Measurements from ENCODE around the gene ATP23.

Gene ATP23

GRCh38 chr12:57899010-57899662 is 42.2 kb upstream of the ATP23 start:
- no peak overlapping the region for H3K4me3 ChIP-seq (ENCODE audit: low read depth, low read length)

GRCh38 chr12:57902478-57902969 is 38.8 kb upstream of the ATP23 start:
- peaks cover 8% of the 10 kb centered on the region for H3K27me3 ChIP-seq (ENCODE audit: control insufficient read depth, insufficient read depth, low read length)
- H3K9me3 ChIP-seq (ENCODE audit: control insufficient read depth, insufficient read depth, low read length) = no peaks in the 10 kb centered on the region
- H3K9ac ChIP-seq (ENCODE audit: low read depth, low read length) = no peak overlapping the region
- H3K4me1 ChIP-seq (ENCODE audit: control insufficient read depth, insufficient read depth, low read length) = no peaks in the 10 kb centered on the region
- H3K4me3 ChIP-seq (ENCODE audit: low read depth, low read length) = no peak overlapping the region
- H3K36me3 ChIP-seq (ENCODE audit: control insufficient read depth, insufficient read depth, low read length) = no peaks in the 10 kb centered on the region
- no peak overlapping the region for H3K27ac ChIP-seq (ENCODE audit: low read depth, low read length)

More at GRCh38 chr12:57899010-57899662, 42.2 kb upstream of the ATP23 start:
- Histone ChIP-seq H3K27me3 (ENCODE audit: control insufficient read depth, insufficient read depth, low read length) (peaks cover 10% of the 10 kb centered on the region), H3K36me3 (ENCODE audit: control insufficient read depth, insufficient read depth, low read length) (no peaks in the 10 kb centered on the region), H3K27ac (ENCODE audit: low read depth, low read length) (no peak overlapping the region), H3K9me3 (ENCODE audit: control insufficient read depth, insufficient read depth, low read length) (no peaks in the 10 kb centered on the region), H3K9ac (ENCODE audit: low read depth, low read length) (no peak overlapping the region), H3K4me1 (ENCODE audit: control insufficient read depth, insufficient read depth, low read length) (peaks cover 16% of the 10 kb centered on the region)

GRCh38 chr12:57904426-57904825 is 36.9 kb upstream of the ATP23 start:
- Histone ChIP-seq H3K36me3 (ENCODE audit: control insufficient read depth, insufficient read depth, low read length) (no peaks in the 10 kb centered on the region), H3K4me3 (ENCODE audit: low read depth, low read length) (no peak overlapping the region), H3K27me3 (ENCODE audit: control insufficient read depth, insufficient read depth, low read length) (0 out of 2 replicates have a peak, but pooled peaks cover 3% of the 10 kb centered on the region), H3K9ac (ENCODE audit: low read depth, low read length) (no peak overlapping the region), H3K27ac (ENCODE audit: low read depth, low read length) (no peak overlapping the region), H3K9me3 (ENCODE audit: control insufficient read depth, insufficient read depth, low read length) (no peaks in the 10 kb centered on the region), H3K4me1 (ENCODE audit: control insufficient read depth, insufficient read depth, low read length) (no peaks in the 10 kb centered on the region)

GRCh38 chr12:57904848-57905811 is 36.2 kb upstream of the ATP23 start:
- 0 out of 2 replicates have a peak, but pooled peaks cover 3% of the 10 kb centered on the region for H3K27me3 ChIP-seq (ENCODE audit: control insufficient read depth, insufficient read depth, low read length)
- H3K27ac ChIP-seq (ENCODE audit: low read depth, low read length) = no peak overlapping the region
- no peak overlapping the region for H3K4me3 ChIP-seq (ENCODE audit: low read depth, low read length)
- H3K9ac ChIP-seq (ENCODE audit: low read depth, low read length) = no peak overlapping the region
- H3K4me1 ChIP-seq (ENCODE audit: control insufficient read depth, insufficient read depth, low read length) = no peaks in the 10 kb centered on the region
- no peaks in the 10 kb centered on the region for H3K9me3 ChIP-seq (ENCODE audit: control insufficient read depth, insufficient read depth, low read length)
- no peaks in the 10 kb centered on the region for H3K36me3 ChIP-seq (ENCODE audit: control insufficient read depth, insufficient read depth, low read length)

GRCh38 chr12:57905812-57906475 is 35.4 kb upstream of the ATP23 start:
- no peak overlapping the region for H3K9ac ChIP-seq (ENCODE audit: low read depth, low read length)
- no peak overlapping the region for H3K27ac ChIP-seq (ENCODE audit: low read depth, low read length)
- no peaks in the 10 kb centered on the region for H3K9me3 ChIP-seq (ENCODE audit: control insufficient read depth, insufficient read depth, low read length)
- H3K27me3 ChIP-seq (ENCODE audit: control insufficient read depth, insufficient read depth, low read length) = 0 out of 2 replicates have a peak, but pooled peaks cover 3% of the 10 kb centered on the region
- H3K36me3 ChIP-seq (ENCODE audit: control insufficient read depth, insufficient read depth, low read length) = no peaks in the 10 kb centered on the region
- no peak overlapping the region for H3K4me3 ChIP-seq (ENCODE audit: low read depth, low read length)
- no peaks in the 10 kb centered on the region for H3K4me1 ChIP-seq (ENCODE audit: control insufficient read depth, insufficient read depth, low read length)

- no peaks in the 10 kb centered on the region for H3K9me3 ChIP-seq (ENCODE audit: control insufficient read depth, insufficient read depth, low read length)
- 0 out of 2 replicates have a peak, but pooled peaks cover 3% of the 10 kb centered on the region for H3K27me3 ChIP-seq (ENCODE audit: control insufficient read depth, insufficient read depth, low read length)
- H3K4me3 ChIP-seq (ENCODE audit: low read depth, low read length) = no peak overlapping the region
- no peaks in the 10 kb centered on the region for H3K4me1 ChIP-seq (ENCODE audit: control insufficient read depth, insufficient read depth, low read length)
- no peak overlapping the region for H3K27ac ChIP-seq (ENCODE audit: low read depth, low read length)
- no peaks in the 10 kb centered on the region for H3K36me3 ChIP-seq (ENCODE audit: control insufficient read depth, insufficient read depth, low read length)
- no peak overlapping the region for H3K9ac ChIP-seq (ENCODE audit: low read depth, low read length)
Measured at GRCh38 chr12:57906821-57907220, 34.5 kb upstream of the ATP23 start.

GRCh38 chr12:57907281-57907680 is 34.1 kb upstream of the ATP23 start:
- 0 out of 2 replicates have a peak, but pooled peaks cover 3% of the 10 kb centered on the region for H3K27me3 ChIP-seq (ENCODE audit: control insufficient read depth, insufficient read depth, low read length)
- H3K27ac ChIP-seq (ENCODE audit: low read depth, low read length) = no peak overlapping the region
- H3K36me3 ChIP-seq (ENCODE audit: control insufficient read depth, insufficient read depth, low read length) = no peaks in the 10 kb centered on the region
- H3K4me1 ChIP-seq (ENCODE audit: control insufficient read depth, insufficient read depth, low read length) = no peaks in the 10 kb centered on the region
- no peak overlapping the region for H3K4me3 ChIP-seq (ENCODE audit: low read depth, low read length)
- no peak overlapping the region for H3K9ac ChIP-seq (ENCODE audit: low read depth, low read length)
- no peaks in the 10 kb centered on the region for H3K9me3 ChIP-seq (ENCODE audit: control insufficient read depth, insufficient read depth, low read length)

GRCh38 chr12:57908511-57908910 is 32.9 kb upstream of the ATP23 start:
- Histone ChIP-seq H3K9ac (ENCODE audit: low read depth, low read length) (no peak overlapping the region), H3K4me3 (ENCODE audit: low read depth, low read length) (no peak overlapping the region), H3K36me3 (ENCODE audit: control insufficient read depth, insufficient read depth, low read length) (no peaks in the 10 kb centered on the region), H3K9me3 (ENCODE audit: control insufficient read depth, insufficient read depth, low read length) (no peaks in the 10 kb centered on the region), H3K4me1 (ENCODE audit: control insufficient read depth, insufficient read depth, low read length) (no peaks in the 10 kb centered on the region), H3K27ac (ENCODE audit: low read depth, low read length) (no peak overlapping the region), H3K27me3 (ENCODE audit: control insufficient read depth, insufficient read depth, low read length) (0 out of 2 replicates have a peak, but pooled peaks cover 3% of the 10 kb centered on the region)

GRCh38 chr12:57909056-57909455 is 32.3 kb upstream of the ATP23 start:
- Histone ChIP-seq H3K36me3 (ENCODE audit: control insufficient read depth, insufficient read depth, low read length) (no peaks in the 10 kb centered on the region), H3K27ac (ENCODE audit: low read depth, low read length) (no peak overlapping the region), H3K4me3 (ENCODE audit: low read depth, low read length) (no peak overlapping the region), H3K4me1 (ENCODE audit: control insufficient read depth, insufficient read depth, low read length) (no peaks in the 10 kb centered on the region), H3K27me3 (ENCODE audit: control insufficient read depth, insufficient read depth, low read length) (0 out of 2 replicates have a peak, but pooled peaks cover 3% of the 10 kb centered on the region), H3K9me3 (ENCODE audit: control insufficient read depth, insufficient read depth, low read length) (no peaks in the 10 kb centered on the region), H3K9ac (ENCODE audit: low read depth, low read length) (no peak overlapping the region)

GRCh38 chr12:57909611-57910010 is 31.8 kb upstream of the ATP23 start:
- H3K27ac ChIP-seq (ENCODE audit: low read depth, low read length) = no peak overlapping the region
- no peak overlapping the region for H3K9ac ChIP-seq (ENCODE audit: low read depth, low read length)
- no peaks in the 10 kb centered on the region for H3K4me1 ChIP-seq (ENCODE audit: control insufficient read depth, insufficient read depth, low read length)
- no peaks in the 10 kb centered on the region for H3K9me3 ChIP-seq (ENCODE audit: control insufficient read depth, insufficient read depth, low read length)
- H3K36me3 ChIP-seq (ENCODE audit: control insufficient read depth, insufficient read depth, low read length) = no peaks in the 10 kb centered on the region
- H3K4me3 ChIP-seq (ENCODE audit: low read depth, low read length) = no peak overlapping the region
- H3K27me3 ChIP-seq (ENCODE audit: control insufficient read depth, insufficient read depth, low read length) = no peaks in the 10 kb centered on the region
